AG09309 (cell line): ENCODE data around the gene SLC11A2.

Experiments
- DNase-seq: peaks from one replicate; pipeline ENCODE4 v3.0.0-alpha.2; 2010; ENCODE audit warnings: low read depth
- H3K4me3 ChIP-seq: 2 replicates; pipeline ENCODE4 v1.5.1; 2011; ENCODE audit warnings: mild to moderate bottlenecking, low read depth, low read length, moderate library complexity; ENCODE audit not compliant: control insufficient read depth
- CTCF ChIP-seq: IDR thresholded peaks from 2 replicates; pipeline ENCODE4 v1.5.1; 2011; ENCODE audit warnings: mild to moderate bottlenecking, low read depth, low read length, inconsistent platforms; ENCODE audit not compliant: insufficient read depth, control insufficient read depth; ENCODE audit errors: missing control alignments

The SLC11A2 gene

GRCh38 chr12:51025836-51026638 lies at the start of gene SLC11A2:
SLC11A2 (minus strand) TSS chr12:51026384; CDS start chr12:51010728, 15,656 bp downstream.
- peak within 1 kb of the TSS; percentile 87 for H3K4me3 ChIP-seq
- peak; percentile 62 for DNase-seq
- no peak for TF ChIP-seq CTCF

GRCh38 chr12:51075390-51075789 lies 49.2 kb upstream of the SLC11A2 start:
- no peak for DNase-seq
- H3K4me3 ChIP-seq: no peak overlapping the region
- TF ChIP-seq CTCF: no peak

GRCh38 chr12:51071663-51072062 lies 45.5 kb upstream of the SLC11A2 start:
- no peak overlapping the region for H3K4me3 ChIP-seq
- no peak for DNase-seq
- no peak for TF ChIP-seq CTCF

GRCh38 chr12:51070004-51070403 lies 43.8 kb upstream of the SLC11A2 start:
- H3K4me3 ChIP-seq: no peak overlapping the region
- DNase-seq: no peak

GRCh38 chr12:51067771-51068170 lies 41.6 kb upstream of the SLC11A2 start:
- TF ChIP-seq CTCF: no peak
- H3K4me3 ChIP-seq: no peak overlapping the region
- DNase-seq: no peak

More at GRCh38 chr12:51070004-51070403, 43.8 kb upstream of the SLC11A2 start:
- TF ChIP-seq CTCF: no peak

GRCh38 chr12:51067229-51067628 lies 41.0 kb upstream of the SLC11A2 start:
- no peak for TF ChIP-seq CTCF
- no peak for DNase-seq
- no peak overlapping the region for H3K4me3 ChIP-seq
